Measurements from ENCODE around the gene SWAP70. TPM values are rescaled to one million over a fixed set of nuclear protein-coding genes. Genes with fewer than 3 reads are reported as not detected.

Gene SWAP70
- total and polyA plus RNA-seq, 10 donors = 34.9 to 130 (median 108) TPM

DNA sequence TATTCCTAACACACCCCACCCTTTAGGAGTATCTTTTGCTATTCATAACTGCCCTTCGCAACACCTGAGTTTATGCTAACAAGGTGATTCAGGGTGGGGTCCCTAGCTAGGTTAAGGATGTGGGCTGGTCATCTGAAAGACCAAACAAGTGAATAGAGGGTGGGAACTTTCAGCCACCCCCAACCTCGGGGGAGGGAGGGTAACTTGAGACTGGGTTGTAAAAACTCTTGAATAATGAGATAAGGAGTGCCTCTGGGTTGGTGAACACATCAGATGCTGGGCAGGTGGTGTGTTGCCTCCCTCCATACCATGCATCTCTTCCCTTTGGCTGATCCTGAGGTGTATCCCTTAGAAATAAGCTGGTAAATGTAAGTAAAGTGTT lies 111.5 kb downstream of the SWAP70 start:
- 41 to 78% (median 63%) methylated on average over 2 of the region's 2 CpGs for WGBS, 5 donors
- H3K4me3 ChIP-seq = no peak overlapping the region
- peaks cover 5 to 39% (median 9%) of the 10 kb centered on the region in 6 donors for H3K36me3 ChIP-seq
- H3K27me3 ChIP-seq (replicated peaks in 1 of 7) = no peaks in the 10 kb centered on the region
- no peaks in the 10 kb centered on the region for H3K4me1 ChIP-seq
- TF ChIP-seq, protein P1, sequence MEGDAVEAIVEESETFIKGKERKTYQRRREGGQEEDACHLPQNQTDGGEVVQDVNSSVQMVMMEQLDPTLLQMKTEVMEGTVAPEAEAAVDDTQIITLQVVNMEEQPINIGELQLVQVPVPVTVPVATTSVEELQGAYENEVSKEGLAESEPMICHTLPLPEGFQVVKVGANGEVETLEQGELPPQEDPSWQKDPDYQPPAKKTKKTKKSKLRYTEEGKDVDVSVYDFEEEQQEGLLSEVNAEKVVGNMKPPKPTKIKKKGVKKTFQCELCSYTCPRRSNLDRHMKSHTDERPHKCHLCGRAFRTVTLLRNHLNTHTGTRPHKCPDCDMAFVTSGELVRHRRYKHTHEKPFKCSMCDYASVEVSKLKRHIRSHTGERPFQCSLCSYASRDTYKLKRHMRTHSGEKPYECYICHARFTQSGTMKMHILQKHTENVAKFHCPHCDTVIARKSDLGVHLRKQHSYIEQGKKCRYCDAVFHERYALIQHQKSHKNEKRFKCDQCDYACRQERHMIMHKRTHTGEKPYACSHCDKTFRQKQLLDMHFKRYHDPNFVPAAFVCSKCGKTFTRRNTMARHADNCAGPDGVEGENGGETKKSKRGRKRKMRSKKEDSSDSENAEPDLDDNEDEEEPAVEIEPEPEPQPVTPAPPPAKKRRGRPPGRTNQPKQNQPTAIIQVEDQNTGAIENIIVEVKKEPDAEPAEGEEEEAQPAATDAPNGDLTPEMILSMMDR (IDR thresholded peaks at IDR 0.05 in 8 of 11, conservative IDR thresholded peaks at IDR 0.05 in 3 of 11) = no peak
- TF ChIP-seq POLR2AphosphoS5 (IDR thresholded peaks at IDR 0.05) (no peak), POLR2A (IDR thresholded peaks at IDR 0.05) (no peak)
- H3K9me3 ChIP-seq = no peaks in the 10 kb centered on the region
- H3K27ac ChIP-seq = no peak overlapping the region
- intact Hi-C loops (cut with DNase I; ENCODE audit: low total_unique reads) = no loop called here
- DNase-seq = no peak

DNA sequence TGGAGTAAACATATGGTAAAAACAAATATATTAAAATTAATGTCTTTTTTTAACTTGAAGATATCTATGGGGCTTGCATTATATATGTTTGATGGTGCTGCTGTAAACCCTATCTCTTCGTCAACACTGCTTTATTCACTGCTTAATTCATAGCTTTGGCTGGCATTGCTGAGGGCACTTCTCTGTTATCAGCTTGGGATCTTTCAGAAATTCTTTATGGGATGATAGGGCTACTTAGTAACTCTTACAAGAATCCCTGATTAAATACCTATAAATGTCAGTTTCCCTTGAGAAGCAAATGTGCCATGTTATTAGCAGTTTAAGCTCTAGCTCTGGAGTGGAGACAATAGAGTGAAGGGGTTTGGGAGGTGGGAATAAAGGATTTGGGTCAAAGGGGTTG lies 112.3 kb downstream of the SWAP70 start:
- no peak overlapping the region for H3K27ac ChIP-seq
- WGBS, 5 donors = 95 to 100% (median 97%) methylated on average over 1 of the region's 1 CpG
- TF ChIP-seq POLR2AphosphoS5 (IDR thresholded peaks at IDR 0.05) = no peak
- TF ChIP-seq, protein P1 (IDR thresholded peaks at IDR 0.05 in 8 of 11, conservative IDR thresholded peaks at IDR 0.05 in 3 of 11) = no peak
- TF ChIP-seq POLR2A (IDR thresholded peaks at IDR 0.05) = no peak
- no peak overlapping the region for H3K4me3 ChIP-seq
- H3K27me3 ChIP-seq (replicated peaks in 1 of 7) = no peaks in the 10 kb centered on the region
- H3K9me3 ChIP-seq = no peaks in the 10 kb centered on the region
- H3K4me1 ChIP-seq = no peaks in the 10 kb centered on the region
- no peak for DNase-seq
- peaks cover 5 to 47% (median 16%) of the 10 kb centered on the region in 6 donors for H3K36me3 ChIP-seq
- intact Hi-C loops (cut with DNase I; ENCODE audit: low total_unique reads) = no loop called here

DNA sequence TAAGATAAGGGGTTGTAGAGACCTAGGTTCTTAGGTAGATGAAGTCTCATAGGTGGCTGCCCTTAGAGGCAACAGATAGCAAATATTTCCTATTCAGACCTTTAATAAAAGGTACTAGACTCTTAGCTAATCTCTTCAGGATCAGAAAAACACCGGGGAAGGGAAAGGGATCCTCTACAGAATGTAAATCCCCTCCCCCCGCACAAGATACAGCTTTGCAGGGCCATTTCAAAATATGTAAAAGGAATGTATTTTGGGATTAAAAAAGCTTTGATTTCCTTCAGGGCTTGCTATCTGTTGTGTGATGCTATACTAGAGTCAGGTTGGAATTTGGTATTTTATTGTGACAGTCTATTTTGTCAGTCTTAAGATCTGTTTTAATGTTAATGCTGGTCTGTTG lies 113.2 kb downstream of the SWAP70 start:
- no peak for DNase-seq
- Histone ChIP-seq H3K4me1 (no peaks in the 10 kb centered on the region), H3K4me3 (no peak overlapping the region), H3K27me3 (replicated peaks in 1 of 7) (no peaks in the 10 kb centered on the region), H3K36me3 (peaks cover 5 to 56% (median 21%) of the 10 kb centered on the region in 6 donors), H3K27ac (no peak overlapping the region), H3K9me3 (no peaks in the 10 kb centered on the region)
- intact Hi-C loops (cut with DNase I; ENCODE audit: low total_unique reads) = no loop called here
- 78 to 96% (median 93%) methylated on average over 2 of the region's 2 CpGs for WGBS, 5 donors
- TF ChIP-seq POLR2A (IDR thresholded peaks at IDR 0.05) = no peak
- TF ChIP-seq POLR2AphosphoS5 (IDR thresholded peaks at IDR 0.05) = no peak
- TF ChIP-seq, protein P1 (IDR thresholded peaks at IDR 0.05 in 8 of 11, conservative IDR thresholded peaks at IDR 0.05 in 3 of 11) = no peak

DNA sequence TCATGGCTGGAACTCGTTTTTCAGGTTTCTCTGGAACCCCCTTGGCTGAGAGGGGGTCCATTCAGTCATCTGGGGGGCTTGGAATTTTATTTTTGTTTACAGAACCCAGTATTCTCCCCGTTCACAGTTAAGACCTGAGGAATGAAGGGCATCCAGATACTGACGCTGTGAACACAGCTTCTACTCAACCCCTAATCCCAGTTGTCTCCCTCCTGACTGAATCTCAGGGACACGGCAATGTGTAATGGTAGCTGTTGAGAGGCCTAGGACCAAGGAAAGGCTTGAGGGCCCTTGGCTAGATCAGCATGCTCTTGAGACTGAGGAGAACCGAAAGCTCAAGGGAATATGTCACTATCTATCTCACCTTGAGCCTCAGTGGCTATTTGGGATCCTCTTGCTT lies 113.6 kb downstream of the SWAP70 start:
- Histone ChIP-seq H3K4me3 (no peak overlapping the region), H3K36me3 (peaks cover 5 to 59% (median 21%) of the 10 kb centered on the region in 6 donors), H3K4me1 (no peaks in the 10 kb centered on the region), H3K9me3 (no peaks in the 10 kb centered on the region), H3K27ac (no peak overlapping the region), H3K27me3 (replicated peaks in 1 of 7) (no peaks in the 10 kb centered on the region)
- 89 to 95% (median 91%) methylated on average over 5 of the region's 5 CpGs for WGBS, 5 donors
- no peak for DNase-seq
- intact Hi-C loops (cut with DNase I; ENCODE audit: low total_unique reads) = no loop called here
- TF ChIP-seq POLR2AphosphoS5 (IDR thresholded peaks at IDR 0.05) = no peak
- no peak for TF ChIP-seq POLR2A (IDR thresholded peaks at IDR 0.05)
- TF ChIP-seq, protein P1 (IDR thresholded peaks at IDR 0.05 in 8 of 11, conservative IDR thresholded peaks at IDR 0.05 in 3 of 11) = no peak

Measured in spleen (tissue), 11 donors.